T-helper 1 cell treated with Interleukin-12 subunit alpha and Interleukin-12 subunit beta and Interleukin-4 antibody, amounts not matched to agents 30 μg/mL and 1 μg/mL, for 36 hours (primary cell): Measurements from ENCODE around the gene ERBB3.

ENCODE experiments used
- H3K27ac Mint-ChIP-seq: one replicate; pipeline ENCODE4 v1.8.0; 2021; ENCODE audit warnings: mild to moderate bottlenecking, mixed read lengths
- H3K27me3 Mint-ChIP-seq: one replicate; pipeline ENCODE4 v1.8.0; 2021; ENCODE audit warnings: low read depth, mixed read lengths
- H3K36me3 Mint-ChIP-seq: one replicate; pipeline ENCODE4 v1.8.0; 2021; ENCODE audit warnings: low read depth, mixed read lengths
- H3K4me1 Mint-ChIP-seq: one replicate; pipeline ENCODE4 v1.8.0; 2021; ENCODE audit warnings: low read depth, mixed read lengths
- H3K4me3 Mint-ChIP-seq: one replicate; pipeline ENCODE4 v1.8.0; 2021; ENCODE audit warnings: mild to moderate bottlenecking, moderate library complexity, mixed read lengths
- H3K9me3 Mint-ChIP-seq: one replicate; pipeline ENCODE4 v1.8.0; 2021; ENCODE audit warnings: mixed read lengths

ERBB3 gene

GRCh38 chr12:56152132-56152755 lies 72.3 kb downstream of the ERBB3 start, which contains the start of gene MYL6B:
Gene MYL6B, plus strand, starts transcription at chr12:56152587. Its CDS starts 1,332 bp downstream, at chr12:56153919.
- H3K4me1 Mint-ChIP-seq: peaks cover 37% of the 10 kb centered on the region

More at GRCh38 chr12:56152132-56152755, 72.3 kb downstream of the ERBB3 start, which contains the start of gene MYL6B:
- Mint-ChIP-seq H3K4me3 (peak within 1 kb of the TSS; percentile 90), H3K9me3 (no peaks in the 10 kb centered on the region), H3K27ac (peak within 1 kb of the TSS; percentile 100), H3K27me3 (no peaks in the 10 kb centered on the region), H3K36me3 (peaks cover 7% of the 10 kb centered on the region)
